LNCaP clone FGC (cell line): ENCODE measurements around the gene CACNA1B.

Experiments used
- DNase-seq: peaks from one replicate; pipeline ENCODE4 v3.0.0-alpha.2; 2011; ENCODE audit warnings: low read depth
- H3K4me3 ChIP-seq: 2 replicates; pipeline ENCODE4 v1.5.1; 2011; ENCODE audit warnings: mild to moderate bottlenecking, low read depth, low read length, control low read depth
- CTCF ChIP-seq: IDR thresholded peaks from 2 replicates; pipeline ENCODE4 v1.5.1; 2012; ENCODE audit warnings: mild to moderate bottlenecking; ENCODE audit not compliant: control insufficient read depth, insufficient read depth; ENCODE audit errors: extremely low read depth

Gene CACNA1B

GRCh38 chr9:137951597-137952490 is 74.3 kb downstream of the CACNA1B start:
- TF ChIP-seq CTCF = no peak
- H3K4me3 ChIP-seq = no peak overlapping the region
- no peak for DNase-seq

GRCh38 chr9:137952976-137953666 is 75.5 kb downstream of the CACNA1B start:
- TF ChIP-seq CTCF = no peak
- DNase-seq = no peak

GRCh38 chr9:137953683-137954438 is 76.3 kb downstream of the CACNA1B start:
- TF ChIP-seq CTCF = no peak
- no peak for DNase-seq
- H3K4me3 ChIP-seq = no peak overlapping the region

More at GRCh38 chr9:137952976-137953666, 75.5 kb downstream of the CACNA1B start:
- H3K4me3 ChIP-seq = no peak overlapping the region

- DNase-seq = no peak
- no peak for TF ChIP-seq CTCF
- no peak overlapping the region for H3K4me3 ChIP-seq
Observed at GRCh38 chr9:137955224-137955570, 77.6 kb downstream of the CACNA1B start.

- no peak for DNase-seq
- TF ChIP-seq CTCF = no peak
- H3K4me3 ChIP-seq = no peak overlapping the region
Observed at GRCh38 chr9:137955586-137955985, 78.0 kb downstream of the CACNA1B start.

- no peak overlapping the region for H3K4me3 ChIP-seq
- DNase-seq = no peak
- no peak for TF ChIP-seq CTCF
Observed at GRCh38 chr9:137956039-137956438, 78.5 kb downstream of the CACNA1B start.
